H1 (cell line): ENCODE data around the gene DCP1A.

ENCODE experiments used
- ASH2L ChIP-seq: fragments of 200-600, 300-600 bp; sonication (generic); IDR thresholded peaks from one replicate; pipeline ENCODE4 v1.7.1; 2017; ENCODE audit warnings: low read length
- EP300 ChIP-seq, 2 experiments: IDR thresholded peaks; 1 replicate in 1 of 2; 2 replicates in 1 of 2; pipeline ENCODE4 v1.6.1; 2011 to 2012; ENCODE audit warnings: low read depth in 2 of 2, low read length in 2 of 2, mild to moderate bottlenecking in 2 of 2, borderline replicate concordance in 1 of 2, inconsistent platforms in 1 of 2, moderate library complexity in 1 of 2
- FOSL1 ChIP-seq: IDR thresholded peaks from 2 replicates; pipeline ENCODE4 v1.6.1; 2011; ENCODE audit warnings: mild to moderate bottlenecking, low read depth, low read length, moderate library complexity; ENCODE audit not compliant: insufficient read depth
- POLR2A ChIP-seq, 2 experiments: IDR thresholded peaks; 1 replicate in 1 of 2; 2 replicates in 1 of 2; pipeline ENCODE4 v1.6.1; 2011; ENCODE audit warnings: low read depth in 2 of 2, low read length in 2 of 2, mild to moderate bottlenecking in 2 of 2; ENCODE audit errors: control extremely low read depth in 1 of 2
- POLR2AphosphoS5 ChIP-seq: IDR thresholded peaks from 2 replicates; pipeline ENCODE4 v1.6.1; 2011; ENCODE audit warnings: low read depth, low read length
- RAD21 ChIP-seq, 2 experiments: IDR thresholded peaks in 1 of 2; conservative IDR thresholded peaks in 1 of 2; 2 replicates each; pipeline ENCODE4 v1.6.1; 2011; ENCODE audit warnings: low read depth in 2 of 2, low read length in 2 of 2, improper control_type of control experiment in 1 of 2, inconsistent platforms in 1 of 2, mild to moderate bottlenecking in 1 of 2, moderate library complexity in 1 of 2
- RBBP5 ChIP-seq: IDR thresholded peaks from 2 replicates; pipeline ENCODE4 v1.7.1; 2012; ENCODE audit warnings: low read depth, mild to moderate bottlenecking, inconsistent platforms, low read length, moderate library complexity, borderline replicate concordance
- SIN3A ChIP-seq, 2 experiments: IDR thresholded peaks in 1 of 2; conservative IDR thresholded peaks in 1 of 2; 2 replicates each; pipeline ENCODE4 v1.6.1; 2011 to 2012; ENCODE audit warnings: low read length in 2 of 2, improper control_type of control experiment in 1 of 2, low read depth in 1 of 2, mild to moderate bottlenecking in 1 of 2
- SP1 ChIP-seq: IDR thresholded peaks from 2 replicates; pipeline ENCODE4 v1.6.1; 2011; ENCODE audit warnings: low read depth, low read length
- TF ChIP-seq, protein P1 (sequence below), 3 experiments: IDR thresholded peaks; 1 replicate in 2 of 3; 2 replicates in 1 of 3; pipeline versions ENCODE4 v1.5.1 to v1.6.1; 2011; ENCODE audit warnings: low read length in 3 of 3, mild to moderate bottlenecking in 3 of 3, inconsistent platforms in 2 of 3, low read depth in 1 of 3, moderate library complexity in 1 of 3; ENCODE audit not compliant: insufficient read depth in 1 of 3; ENCODE audit errors: control extremely low read depth in 1 of 3

GRCh38 chr3:53243165-53243564, 104.2 kb downstream of the DCP1A start:
- peak; percentile 28 to 41; a peak in 2 of 4 replicates for TF ChIP-seq RAD21 (IDR thresholded peaks at IDR 0.05 in 1 of 2, conservative IDR thresholded peaks at IDR 0.05 in 1 of 2; ENCODE audit: low read depth in 2 of 2, low read length in 2 of 2)
- TF ChIP-seq, protein P1, sequence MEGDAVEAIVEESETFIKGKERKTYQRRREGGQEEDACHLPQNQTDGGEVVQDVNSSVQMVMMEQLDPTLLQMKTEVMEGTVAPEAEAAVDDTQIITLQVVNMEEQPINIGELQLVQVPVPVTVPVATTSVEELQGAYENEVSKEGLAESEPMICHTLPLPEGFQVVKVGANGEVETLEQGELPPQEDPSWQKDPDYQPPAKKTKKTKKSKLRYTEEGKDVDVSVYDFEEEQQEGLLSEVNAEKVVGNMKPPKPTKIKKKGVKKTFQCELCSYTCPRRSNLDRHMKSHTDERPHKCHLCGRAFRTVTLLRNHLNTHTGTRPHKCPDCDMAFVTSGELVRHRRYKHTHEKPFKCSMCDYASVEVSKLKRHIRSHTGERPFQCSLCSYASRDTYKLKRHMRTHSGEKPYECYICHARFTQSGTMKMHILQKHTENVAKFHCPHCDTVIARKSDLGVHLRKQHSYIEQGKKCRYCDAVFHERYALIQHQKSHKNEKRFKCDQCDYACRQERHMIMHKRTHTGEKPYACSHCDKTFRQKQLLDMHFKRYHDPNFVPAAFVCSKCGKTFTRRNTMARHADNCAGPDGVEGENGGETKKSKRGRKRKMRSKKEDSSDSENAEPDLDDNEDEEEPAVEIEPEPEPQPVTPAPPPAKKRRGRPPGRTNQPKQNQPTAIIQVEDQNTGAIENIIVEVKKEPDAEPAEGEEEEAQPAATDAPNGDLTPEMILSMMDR (IDR thresholded peaks at IDR 0.05; ENCODE audit: control extremely low read depth in 1 of 3, insufficient read depth in 1 of 3, low read depth in 1 of 3, low read length in 3 of 3): peak in 1 of 3 experiments; percentile 10; a peak in 2 of 4 replicates
- no peak for TF ChIP-seq POLR2AphosphoS5
- TF ChIP-seq ASH2L: no peak
- no peak for TF ChIP-seq SP1
- no peak for TF ChIP-seq EP300 (IDR thresholded peaks at IDR 0.05; ENCODE audit: borderline replicate concordance in 1 of 2, low read depth in 2 of 2, low read length in 2 of 2)
- no peak for TF ChIP-seq POLR2A (IDR thresholded peaks at IDR 0.05; ENCODE audit: control extremely low read depth in 1 of 2, low read depth in 2 of 2, low read length in 2 of 2)
- no peak for TF ChIP-seq SIN3A (conservative IDR thresholded peaks at IDR 0.05 in 1 of 2, IDR thresholded peaks at IDR 0.05 in 1 of 2; ENCODE audit: low read depth in 1 of 2, low read length in 2 of 2)
- TF ChIP-seq FOSL1: no peak
- TF ChIP-seq RBBP5: no peak
